Measurements from ENCODE around the gene TMEM198. TPM values are rescaled to one million over a fixed set of nuclear protein-coding genes. Genes with fewer than 3 reads are reported as not detected.

Gene TMEM198
- total and polyA plus RNA-seq, 9 of the 15 experiments (the other 6 are each of a cell fraction or from before 2014, with no cell fraction given) = 0.03 to 3.8 (median 1.0) TPM

DNA sequence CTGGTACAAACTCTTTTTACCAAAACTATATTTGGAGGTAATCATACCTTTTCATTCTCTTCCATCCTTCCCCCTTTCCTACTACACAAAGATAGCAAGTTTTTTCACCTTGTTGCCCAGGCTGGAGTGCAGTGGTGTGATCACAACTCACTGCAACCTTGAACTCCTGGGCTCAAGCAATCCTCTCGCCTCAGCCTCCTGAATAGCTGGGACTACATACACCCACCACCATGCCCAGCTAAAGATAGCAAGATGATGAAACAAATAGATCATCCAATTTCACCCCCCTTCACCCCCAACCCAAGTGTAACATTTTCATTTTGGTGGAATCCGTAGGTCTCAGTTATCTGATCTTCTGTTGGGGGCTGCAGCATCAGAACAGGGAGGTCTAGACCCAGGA is 49.3 kb downstream of the TMEM198 start:
- BruUV-seq (replicated peaks) = no TSS peak
- Histone ChIP-seq H3K27ac (ENCODE audit: extremely low read depth, low read depth, low read length) (no peak overlapping the region), H3K4me1 (replicated peaks in 1 of 2; ENCODE audit: control insufficient read depth in 2 of 2, insufficient read depth in 2 of 2, low read length in 2 of 2) (peaks cover 9 to 20% of the 10 kb centered on the region in 2 experiments), H3K4me3 (no peak overlapping the region), H3K9me1 (ENCODE audit: control insufficient read depth, insufficient read depth, low read length) (no peaks in the 10 kb centered on the region), H3K27me3 (ENCODE audit: control insufficient read depth in 2 of 2, insufficient read depth in 2 of 2, low read length in 2 of 2) (no peaks in the 10 kb centered on the region), H3K4me2 (ENCODE audit: insufficient read depth, low read length) (no peak overlapping the region), H3K9me3 (replicated peaks; ENCODE audit: control insufficient read depth, insufficient read depth, low read depth, low read length) (no peaks in the 10 kb centered on the region), H2AFZ (ENCODE audit: low read depth, low read length) (no peak overlapping the region), H3K36me3 (ENCODE audit: control insufficient read depth, insufficient read depth, low read length) (no peaks in the 10 kb centered on the region), H3K79me2 (ENCODE audit: control insufficient read depth, insufficient read depth, low read length) (peaks cover 10% of the 10 kb centered on the region), H4K20me1 (replicated peaks; ENCODE audit: control insufficient read depth, insufficient read depth, low read length) (no peaks in the 10 kb centered on the region), H3K9ac (ENCODE audit: insufficient read depth in 1 of 2, low read depth in 2 of 2, low read length in 2 of 2) (no peak overlapping the region)
- 54% methylated on average over 2 of the region's 2 CpGs for WGBS (ENCODE audit: insufficient coverage, low coverage, missing lambda C conversion rate)
- intact Hi-C loops (cut with micrococcal nuclease) (no loop called here), in situ Hi-C loops (cut with MboI) (no loop called here)
- ATAC-seq (no peak), DNase-seq (ENCODE audit: extremely low read depth in 1 of 4, low spot score in 3 of 4) (no peak), FAIRE-seq (no peak)
- CTCF ChIA-PET (ENCODE audit: low intra/inter-chr PET ratio) = interaction anchor here (0.7 kb wide), 1 partner anchor 143 kb away, joined by 4 read pairs; no protein-coding TSS in a partner anchor
- POLR2A ChIA-PET = interaction anchor here (1.3 kb wide), 1 partner anchor 16 kb away, joined by 8 read pairs; no protein-coding TSS in a partner anchor
- TF ChIP-seq, protein P1, sequence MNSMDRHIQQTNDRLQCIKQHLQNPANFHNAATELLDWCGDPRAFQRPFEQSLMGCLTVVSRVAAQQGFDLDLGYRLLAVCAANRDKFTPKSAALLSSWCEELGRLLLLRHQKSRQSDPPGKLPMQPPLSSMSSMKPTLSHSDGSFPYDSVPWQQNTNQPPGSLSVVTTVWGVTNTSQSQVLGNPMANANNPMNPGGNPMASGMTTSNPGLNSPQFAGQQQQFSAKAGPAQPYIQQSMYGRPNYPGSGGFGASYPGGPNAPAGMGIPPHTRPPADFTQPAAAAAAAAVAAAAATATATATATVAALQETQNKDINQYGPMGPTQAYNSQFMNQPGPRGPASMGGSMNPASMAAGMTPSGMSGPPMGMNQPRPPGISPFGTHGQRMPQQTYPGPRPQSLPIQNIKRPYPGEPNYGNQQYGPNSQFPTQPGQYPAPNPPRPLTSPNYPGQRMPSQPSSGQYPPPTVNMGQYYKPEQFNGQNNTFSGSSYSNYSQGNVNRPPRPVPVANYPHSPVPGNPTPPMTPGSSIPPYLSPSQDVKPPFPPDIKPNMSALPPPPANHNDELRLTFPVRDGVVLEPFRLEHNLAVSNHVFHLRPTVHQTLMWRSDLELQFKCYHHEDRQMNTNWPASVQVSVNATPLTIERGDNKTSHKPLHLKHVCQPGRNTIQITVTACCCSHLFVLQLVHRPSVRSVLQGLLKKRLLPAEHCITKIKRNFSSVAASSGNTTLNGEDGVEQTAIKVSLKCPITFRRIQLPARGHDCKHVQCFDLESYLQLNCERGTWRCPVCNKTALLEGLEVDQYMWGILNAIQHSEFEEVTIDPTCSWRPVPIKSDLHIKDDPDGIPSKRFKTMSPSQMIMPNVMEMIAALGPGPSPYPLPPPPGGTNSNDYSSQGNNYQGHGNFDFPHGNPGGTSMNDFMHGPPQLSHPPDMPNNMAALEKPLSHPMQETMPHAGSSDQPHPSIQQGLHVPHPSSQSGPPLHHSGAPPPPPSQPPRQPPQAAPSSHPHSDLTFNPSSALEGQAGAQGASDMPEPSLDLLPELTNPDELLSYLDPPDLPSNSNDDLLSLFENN (IDR thresholded peaks at IDR 0.05; ENCODE audit: low read depth in 2 of 2, low read length in 2 of 2) = no peak
- TF ChIP-seq ZSCAN29 (IDR thresholded peaks at IDR 0.05) = no peak
- no peak for TF ChIP-seq NCOR1 (IDR thresholded peaks at IDR 0.05)
- TF ChIP-seq, protein P2, sequence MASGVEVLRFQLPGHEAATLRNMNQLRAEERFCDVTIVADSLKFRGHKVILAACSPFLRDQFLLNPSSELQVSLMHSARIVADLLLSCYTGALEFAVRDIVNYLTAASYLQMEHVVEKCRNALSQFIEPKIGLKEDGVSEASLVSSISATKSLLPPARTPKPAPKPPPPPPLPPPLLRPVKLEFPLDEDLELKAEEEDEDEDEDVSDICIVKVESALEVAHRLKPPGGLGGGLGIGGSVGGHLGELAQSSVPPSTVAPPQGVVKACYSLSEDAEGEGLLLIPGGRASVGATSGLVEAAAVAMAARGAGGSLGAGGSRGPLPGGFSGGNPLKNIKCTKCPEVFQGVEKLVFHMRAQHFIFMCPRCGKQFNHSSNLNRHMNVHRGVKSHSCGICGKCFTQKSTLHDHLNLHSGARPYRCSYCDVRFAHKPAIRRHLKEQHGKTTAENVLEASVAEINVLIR (CRISPR knock-in tag; IDR thresholded peaks at IDR 0.05) = no peak
- TF ChIP-seq TCF7 (IDR thresholded peaks at IDR 0.05; ENCODE audit: borderline replicate concordance) = no peak
- TF ChIP-seq, protein P3, sequence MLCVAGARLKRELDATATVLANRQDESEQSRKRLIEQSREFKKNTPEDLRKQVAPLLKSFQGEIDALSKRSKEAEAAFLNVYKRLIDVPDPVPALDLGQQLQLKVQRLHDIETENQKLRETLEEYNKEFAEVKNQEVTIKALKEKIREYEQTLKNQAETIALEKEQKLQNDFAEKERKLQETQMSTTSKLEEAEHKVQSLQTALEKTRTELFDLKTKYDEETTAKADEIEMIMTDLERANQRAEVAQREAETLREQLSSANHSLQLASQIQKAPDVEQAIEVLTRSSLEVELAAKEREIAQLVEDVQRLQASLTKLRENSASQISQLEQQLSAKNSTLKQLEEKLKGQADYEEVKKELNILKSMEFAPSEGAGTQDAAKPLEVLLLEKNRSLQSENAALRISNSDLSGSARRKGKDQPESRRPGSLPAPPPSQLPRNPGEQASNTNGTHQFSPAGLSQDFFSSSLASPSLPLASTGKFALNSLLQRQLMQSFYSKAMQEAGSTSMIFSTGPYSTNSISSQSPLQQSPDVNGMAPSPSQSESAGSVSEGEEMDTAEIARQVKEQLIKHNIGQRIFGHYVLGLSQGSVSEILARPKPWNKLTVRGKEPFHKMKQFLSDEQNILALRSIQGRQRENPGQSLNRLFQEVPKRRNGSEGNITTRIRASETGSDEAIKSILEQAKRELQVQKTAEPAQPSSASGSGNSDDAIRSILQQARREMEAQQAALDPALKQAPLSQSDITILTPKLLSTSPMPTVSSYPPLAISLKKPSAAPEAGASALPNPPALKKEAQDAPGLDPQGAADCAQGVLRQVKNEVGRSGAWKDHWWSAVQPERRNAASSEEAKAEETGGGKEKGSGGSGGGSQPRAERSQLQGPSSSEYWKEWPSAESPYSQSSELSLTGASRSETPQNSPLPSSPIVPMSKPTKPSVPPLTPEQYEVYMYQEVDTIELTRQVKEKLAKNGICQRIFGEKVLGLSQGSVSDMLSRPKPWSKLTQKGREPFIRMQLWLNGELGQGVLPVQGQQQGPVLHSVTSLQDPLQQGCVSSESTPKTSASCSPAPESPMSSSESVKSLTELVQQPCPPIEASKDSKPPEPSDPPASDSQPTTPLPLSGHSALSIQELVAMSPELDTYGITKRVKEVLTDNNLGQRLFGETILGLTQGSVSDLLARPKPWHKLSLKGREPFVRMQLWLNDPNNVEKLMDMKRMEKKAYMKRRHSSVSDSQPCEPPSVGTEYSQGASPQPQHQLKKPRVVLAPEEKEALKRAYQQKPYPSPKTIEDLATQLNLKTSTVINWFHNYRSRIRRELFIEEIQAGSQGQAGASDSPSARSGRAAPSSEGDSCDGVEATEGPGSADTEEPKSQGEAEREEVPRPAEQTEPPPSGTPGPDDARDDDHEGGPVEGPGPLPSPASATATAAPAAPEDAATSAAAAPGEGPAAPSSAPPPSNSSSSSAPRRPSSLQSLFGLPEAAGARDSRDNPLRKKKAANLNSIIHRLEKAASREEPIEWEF (CRISPR knock-in tag; IDR thresholded peaks at IDR 0.05) = no peak
- TF ChIP-seq MECOM (CRISPR knock-in tag; IDR thresholded peaks at IDR 0.05) = no peak
- no peak for TF ChIP-seq POLR3A (IDR thresholded peaks at IDR 0.05; ENCODE audit: borderline replicate concordance, extremely low read depth, insufficient read depth, insufficient read length)
- TF ChIP-seq TAF15 (IDR thresholded peaks at IDR 0.05; ENCODE audit: low read depth, low read length) = no peak
- TF ChIP-seq ZFP30 (CRISPR knock-in tag; IDR thresholded peaks at IDR 0.05; ENCODE audit: borderline replicate concordance) = no peak
- TF ChIP-seq GATA2 (CRISPR knock-in tag; IDR thresholded peaks at IDR 0.05) = no peak

Data from K562 (cell line).